GM19467 (cell line): ENCODE data around the gene OSBPL5.
A peak's percentile ranks its signal among the peaks of the same experiment; 100 is the strongest.

Source experiments
- ATAC-seq: cut with Tn5 transposase; IDR thresholded peaks from one replicate; pipeline ENCODE4 v1.9.1; 2021; ENCODE audit warnings: mild to moderate bottlenecking, moderate library complexity; ENCODE audit not compliant: unreplicated experiment

OSBPL5 gene

DNA sequence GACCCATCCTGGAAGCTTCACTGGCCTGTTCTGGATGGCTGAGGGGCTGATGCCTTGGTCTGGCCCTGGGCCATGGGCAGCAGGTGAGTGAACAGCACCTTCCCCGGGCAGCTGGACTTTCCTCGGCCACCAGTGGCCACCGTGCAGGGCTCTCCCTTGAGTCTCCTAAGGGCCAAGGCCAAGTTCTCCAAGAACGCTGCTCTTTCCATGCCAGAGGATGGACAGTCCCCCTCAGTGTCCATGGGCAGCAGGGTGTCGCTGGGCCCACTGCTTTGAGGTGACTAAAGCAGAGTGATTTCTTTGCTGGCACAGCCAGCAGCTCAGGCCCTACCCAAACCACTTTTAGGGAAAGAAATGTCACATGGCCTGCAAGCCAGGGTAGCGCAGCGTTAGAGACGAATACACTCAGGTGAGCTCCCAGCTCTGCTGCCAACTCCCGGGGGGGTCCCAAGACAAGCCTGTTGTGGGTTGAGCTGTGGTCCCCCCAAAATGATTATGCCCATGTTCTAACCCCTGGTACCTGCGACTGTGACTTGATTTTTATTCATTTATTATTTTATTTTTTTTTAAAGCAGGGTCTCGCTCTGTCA lies 104.6 kb downstream of the OSBPL5 start:
- no peak for ATAC-seq

DNA sequence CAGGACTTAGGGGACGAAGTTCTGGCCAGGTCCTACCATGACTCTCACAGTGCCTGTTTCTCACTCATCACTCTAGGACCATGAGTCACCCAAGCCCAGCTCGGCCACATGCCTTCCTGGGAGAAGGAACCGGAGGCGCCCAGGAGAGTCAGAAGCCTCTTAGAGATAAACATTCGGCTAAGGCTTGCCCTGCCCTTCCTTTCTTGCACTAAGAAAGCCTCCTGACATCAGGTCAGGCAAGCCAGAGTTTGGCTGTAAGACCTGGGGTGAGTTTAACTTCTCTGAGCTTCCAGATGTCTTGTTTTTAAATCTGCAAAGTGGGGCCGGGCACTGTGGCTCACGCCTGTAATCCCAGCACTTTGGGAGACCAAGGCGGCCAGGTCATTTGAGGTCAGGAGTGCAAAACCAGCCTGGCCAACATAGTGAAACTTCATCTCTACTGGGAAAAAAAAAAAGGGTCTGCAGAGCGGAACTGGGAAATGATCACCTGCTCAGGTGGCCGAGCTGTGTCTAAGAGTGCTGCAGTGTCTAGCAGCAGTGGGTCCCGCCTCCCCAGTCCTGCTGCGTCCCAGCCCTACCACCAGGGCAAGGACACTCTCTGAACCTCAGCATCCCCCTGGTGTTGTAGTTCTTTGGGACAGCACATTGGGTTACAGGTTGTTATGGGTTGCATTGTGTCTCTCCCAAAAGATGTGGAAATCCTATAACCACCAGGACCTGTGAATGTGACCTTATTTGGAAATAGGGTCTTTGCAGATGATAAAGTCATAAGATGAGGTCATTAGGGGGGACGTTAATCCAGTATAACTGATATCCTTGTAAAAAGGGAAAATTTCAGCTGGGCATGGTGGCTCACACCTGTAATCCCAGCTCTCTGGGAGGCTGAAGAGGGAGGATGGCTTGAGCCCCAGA lies 106.1 kb downstream of the OSBPL5 start:
- no peak for ATAC-seq

DNA sequence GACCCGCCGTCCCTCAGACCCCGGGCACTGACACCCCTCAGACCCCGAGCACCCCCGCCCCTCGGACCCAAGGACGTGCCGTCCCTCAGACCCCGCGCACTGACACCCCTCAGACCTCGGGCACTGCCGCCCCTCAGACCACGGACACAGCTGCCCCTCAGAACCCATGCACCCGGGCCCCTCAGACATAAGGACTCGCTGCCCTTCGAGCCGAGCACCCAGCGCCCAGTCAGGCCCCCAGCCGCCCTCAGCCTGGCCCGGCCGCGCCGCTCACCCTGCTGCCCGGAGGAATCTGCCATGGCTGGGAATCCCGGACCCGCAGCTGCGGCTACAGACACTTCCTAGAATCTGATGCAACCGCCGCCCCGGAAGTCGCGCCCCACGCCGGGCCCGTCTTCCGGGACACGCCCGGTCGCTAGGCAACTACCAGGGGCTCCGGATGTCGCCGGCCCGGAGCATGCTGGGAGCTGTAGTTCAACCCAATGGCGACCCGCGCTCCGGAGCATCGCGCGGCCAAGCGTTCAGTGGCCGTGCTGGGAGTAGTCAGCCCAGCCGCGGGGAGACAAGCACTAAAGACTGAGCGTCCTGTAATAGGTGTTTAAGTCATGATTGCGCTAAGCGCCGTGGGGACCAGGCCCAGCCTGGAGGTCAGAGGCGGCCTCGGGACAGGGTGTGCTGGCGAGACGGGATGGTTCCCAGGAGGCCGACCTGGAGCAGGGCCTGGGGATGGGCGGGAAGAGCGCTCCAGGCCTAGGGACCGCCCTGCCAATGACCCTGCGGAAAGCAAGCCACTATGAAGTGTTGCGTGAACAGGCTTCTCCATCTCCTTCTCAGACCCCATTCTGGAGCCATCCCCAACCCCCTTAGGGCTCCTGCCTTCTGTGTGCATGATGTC lies 107.8 kb downstream of the OSBPL5 start, which contains the start of gene CARS1:
CARS1 (minus strand) TSS at position 355 of the 895 bp plus-strand sequence; CDS start at position 299, 56 bp downstream.
- ATAC-seq: peak; percentile 98

DNA sequence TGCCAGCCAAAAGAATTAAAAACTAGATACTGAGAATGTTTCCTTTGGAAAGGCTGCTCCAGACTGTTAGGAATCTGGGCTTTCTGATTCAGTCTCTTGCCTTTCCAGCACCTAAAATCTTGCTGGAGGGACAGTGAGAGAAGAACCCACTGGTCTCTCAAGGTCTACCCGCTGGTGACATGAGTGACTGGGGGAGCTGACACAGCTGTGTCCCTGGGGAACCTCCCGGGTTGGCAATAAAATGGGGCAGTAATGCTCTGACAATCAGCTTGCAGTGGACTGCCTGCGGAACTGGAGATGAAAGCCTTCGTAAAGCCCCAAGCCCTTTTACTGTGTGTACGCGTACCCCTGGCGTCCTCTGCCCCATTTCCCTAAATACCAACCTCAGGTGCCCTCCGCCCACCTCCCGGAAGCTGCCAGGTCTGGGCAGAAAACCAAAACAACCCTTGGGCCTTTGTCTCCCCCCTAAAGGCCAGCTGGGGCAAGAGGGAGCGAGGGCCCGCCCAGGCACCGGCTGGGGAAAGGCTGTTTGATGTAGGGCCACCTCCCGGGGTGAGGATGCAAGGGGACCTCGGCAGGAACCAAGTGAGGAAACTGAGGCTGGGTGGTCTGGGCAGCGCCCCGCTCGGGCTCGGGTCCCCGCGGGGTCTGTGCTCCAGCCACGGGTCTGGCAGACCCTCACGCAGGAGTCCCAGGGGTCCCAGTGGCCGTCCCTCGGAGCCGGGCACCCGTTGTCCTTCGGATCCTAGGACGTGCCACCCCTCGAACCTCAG lies 108.6 kb downstream of the OSBPL5 start:
- ATAC-seq: no peak

DNA sequence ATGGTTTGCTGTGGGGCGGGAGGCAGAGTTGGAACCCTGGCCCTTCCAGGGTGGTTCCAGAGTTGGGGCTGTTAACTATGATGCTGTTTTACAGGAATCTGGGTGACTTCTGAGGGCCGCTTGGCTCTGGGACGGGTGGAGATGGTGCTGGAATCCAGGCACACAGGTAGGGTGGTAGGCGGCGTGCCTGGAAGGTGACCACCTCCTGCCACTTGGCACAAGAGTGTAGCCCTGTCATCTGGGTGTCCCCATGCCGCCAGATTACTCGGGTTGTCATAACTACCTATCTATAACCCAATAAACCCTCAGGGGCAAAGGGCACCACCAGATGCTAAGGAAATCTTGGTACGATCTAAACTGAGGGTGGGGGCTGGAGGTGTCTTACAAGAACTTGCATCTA lies 109.2 kb downstream of the OSBPL5 start:
- no peak for ATAC-seq

DNA sequence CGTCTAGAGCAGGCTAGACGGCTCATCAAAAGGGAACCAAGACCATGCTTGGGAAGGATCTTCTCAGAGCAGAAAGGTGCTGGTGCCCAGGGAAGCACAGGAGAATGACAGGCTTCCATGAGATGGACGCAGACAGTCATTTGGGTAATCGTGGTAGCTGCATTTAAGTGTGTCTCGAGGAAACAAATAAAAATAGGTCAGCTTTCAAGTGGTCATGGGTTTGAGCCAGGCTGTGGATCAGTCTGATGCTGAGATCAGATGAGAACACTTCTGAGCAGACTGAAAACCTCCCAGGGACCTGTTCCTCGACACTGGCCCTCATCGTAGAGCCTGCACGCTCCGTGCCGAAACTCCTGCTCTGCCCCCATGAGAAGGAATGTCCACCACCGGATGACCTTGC lies 112.5 kb downstream of the OSBPL5 start:
- ATAC-seq: no peak

DNA sequence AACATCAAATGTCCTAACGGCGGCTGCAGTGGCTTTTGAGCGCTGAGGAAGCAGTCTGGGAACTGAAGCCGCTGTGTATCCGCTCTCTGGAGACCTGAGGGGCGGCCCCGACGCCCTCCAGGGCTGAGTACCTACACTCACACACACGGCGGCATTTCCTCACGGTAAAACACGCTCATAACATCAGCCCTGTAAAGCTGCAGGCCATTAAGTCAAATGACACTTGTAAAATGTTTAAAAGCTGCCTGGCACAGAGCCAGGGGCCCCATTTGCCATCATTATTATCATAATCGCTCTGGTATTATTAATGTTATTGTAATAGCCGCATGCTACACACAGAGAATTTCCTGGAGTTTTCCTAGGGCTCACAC lies 113.0 kb downstream of the OSBPL5 start:
- ATAC-seq: no peak

DNA sequence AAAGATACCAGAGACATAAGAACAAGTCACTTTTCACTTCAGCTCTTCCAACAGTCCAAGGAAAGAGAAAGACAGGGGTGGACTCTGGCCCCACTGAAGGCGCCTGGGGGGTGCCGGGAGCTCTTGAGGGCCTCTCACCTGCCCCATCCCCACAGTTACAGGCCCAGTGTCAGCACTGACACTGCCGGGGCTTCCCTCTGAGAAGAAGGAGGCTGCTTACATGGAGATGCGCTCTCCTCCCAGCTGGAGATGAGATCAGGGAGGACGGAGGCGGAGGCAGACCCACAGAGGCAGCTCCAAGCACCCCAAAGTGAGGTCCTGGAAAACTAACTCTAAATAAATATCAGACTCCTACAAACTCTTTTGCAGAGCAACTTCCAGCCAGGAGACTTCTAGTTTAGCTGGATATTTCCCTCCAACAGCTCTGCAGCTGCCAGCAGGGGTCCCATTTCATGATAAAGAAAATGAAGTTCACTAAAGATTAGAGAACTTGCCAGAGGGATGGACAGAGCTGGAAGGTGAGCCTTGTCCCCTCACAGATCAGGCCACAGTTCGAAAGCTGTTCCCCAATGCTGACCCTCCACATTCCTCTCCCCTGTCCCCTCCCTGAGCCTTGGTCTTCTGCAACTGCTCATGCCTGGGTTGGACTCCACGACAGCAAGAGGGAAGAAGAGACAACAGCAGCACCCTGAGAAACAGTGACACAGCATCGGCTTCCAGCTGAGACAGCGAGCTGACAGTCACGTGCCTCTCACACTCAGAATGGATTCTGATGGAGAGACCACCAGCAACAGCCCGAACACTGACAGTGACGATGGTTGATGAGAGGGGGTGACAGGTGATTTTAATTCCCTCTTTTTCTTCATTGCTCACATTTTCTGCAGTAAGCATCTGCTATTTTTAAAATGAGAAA lies 113.7 kb downstream of the OSBPL5 start:
- no peak for ATAC-seq

DNA sequence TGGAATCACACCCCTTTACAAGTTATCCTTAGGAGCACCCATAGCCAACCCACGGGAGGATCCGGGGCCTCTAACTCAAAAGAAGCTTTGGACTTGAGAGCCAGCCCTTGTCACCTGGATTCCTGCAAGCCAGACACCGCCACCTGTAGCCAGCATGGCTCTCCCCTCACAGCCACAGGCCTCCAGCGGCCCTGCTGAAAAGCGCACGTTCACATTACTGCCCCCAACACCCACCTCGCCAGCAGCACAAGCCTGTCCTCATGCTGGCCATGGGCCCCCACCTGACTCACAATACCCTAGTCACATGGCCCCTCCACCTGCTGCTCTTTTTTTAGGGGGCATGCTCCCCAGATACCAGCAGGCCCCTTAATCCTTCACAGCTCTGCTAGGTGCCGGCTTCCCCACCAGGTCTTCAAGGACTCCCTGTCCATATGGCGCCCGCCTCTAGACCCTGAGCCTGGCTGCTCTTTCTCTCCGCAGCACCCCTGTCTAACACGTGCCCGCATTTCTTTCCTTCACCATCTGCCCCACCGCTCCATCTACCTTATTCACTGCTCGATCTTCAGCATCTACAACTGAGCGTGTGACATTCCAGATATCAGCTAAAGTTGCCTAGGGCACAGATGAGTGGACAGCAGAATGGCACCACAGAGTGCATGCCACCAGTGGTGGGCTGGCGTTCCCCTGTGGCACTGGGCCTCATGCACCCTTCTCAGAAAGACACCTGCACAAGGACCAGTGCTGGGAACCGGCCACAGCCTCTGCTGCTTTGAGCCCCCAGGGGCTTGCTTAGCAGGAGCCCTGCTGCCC lies 114.5 kb downstream of the OSBPL5 start:
- ATAC-seq: no peak

DNA sequence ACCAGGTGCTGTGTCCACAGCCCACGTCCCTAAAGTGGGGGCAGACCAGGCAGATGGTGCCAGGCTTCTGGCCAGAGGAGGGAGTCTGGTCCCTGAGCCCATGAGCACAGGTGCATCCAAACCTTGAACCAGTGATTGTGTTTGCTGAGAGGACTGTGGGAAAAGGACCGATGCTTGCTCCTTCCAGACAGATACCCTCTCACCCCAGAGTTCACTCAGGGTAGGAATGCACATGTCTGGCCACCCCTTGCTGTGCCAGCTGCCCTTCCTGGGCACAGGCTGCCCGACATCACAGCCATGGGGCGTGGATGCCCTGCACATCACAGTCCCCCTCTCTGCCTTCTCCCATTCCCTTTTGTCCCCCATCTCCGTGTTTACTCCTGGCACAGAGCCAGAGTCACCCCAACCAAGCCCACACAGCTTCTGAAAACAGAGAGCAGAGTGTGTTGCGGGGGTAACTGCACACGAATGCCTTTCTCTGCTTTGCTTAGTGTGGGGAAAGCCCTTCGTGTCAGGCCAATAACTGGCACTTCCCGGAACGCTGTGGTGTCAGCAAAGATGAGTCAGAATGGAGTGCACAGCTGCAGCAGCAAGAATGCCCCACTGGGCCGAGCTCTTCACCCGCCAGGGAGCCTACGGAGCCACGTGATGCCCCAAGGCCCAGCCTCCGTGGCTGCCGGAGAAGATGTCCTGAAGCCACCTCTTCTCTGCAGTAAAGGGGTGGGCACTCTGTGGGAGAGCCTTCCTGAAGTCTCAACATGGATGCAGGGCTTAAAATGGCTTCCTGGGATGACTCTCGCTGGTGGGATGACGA lies 115.5 kb downstream of the OSBPL5 start:
- peak; percentile 78 for ATAC-seq

DNA sequence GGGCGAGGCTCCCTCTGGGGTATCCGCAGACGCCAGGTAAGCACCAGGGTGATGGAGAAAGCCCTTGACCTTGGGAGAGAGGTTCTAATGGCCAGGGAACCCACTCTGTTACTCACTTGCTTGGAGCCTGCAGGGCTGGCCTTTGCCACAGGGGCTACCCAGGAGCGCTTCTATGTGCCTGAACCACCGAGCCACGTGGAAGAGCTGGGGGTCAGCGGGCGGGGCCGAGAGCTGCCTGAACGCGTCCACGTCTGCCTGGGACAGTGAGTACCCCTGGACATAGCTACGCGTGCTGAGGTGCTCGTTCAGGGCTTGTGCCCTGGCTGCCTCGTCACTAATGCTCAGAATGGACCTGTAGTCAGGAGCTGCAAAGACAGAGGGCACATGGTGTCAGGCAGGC lies 117.5 kb downstream of the OSBPL5 start:
- no peak for ATAC-seq

DNA sequence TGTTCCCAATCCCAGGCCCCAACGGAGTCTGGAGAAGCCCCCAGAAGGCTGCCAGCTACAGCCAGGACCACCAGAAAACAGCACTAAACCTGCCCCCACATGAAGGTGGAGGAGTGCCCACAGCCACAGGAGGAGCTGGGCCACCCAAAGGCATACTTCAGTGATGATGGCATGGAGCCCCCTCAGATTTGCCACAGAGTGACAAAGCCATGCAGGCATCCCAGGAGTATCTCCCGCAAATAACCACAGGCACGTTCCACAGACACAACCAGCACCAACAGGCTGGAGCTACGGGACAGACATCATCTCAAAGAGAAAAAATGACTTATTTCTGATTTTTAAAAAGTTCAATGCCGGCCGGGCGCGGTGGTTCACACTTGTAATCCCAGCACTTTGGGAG lies 118.5 kb downstream of the OSBPL5 start:
- no peak for ATAC-seq

DNA sequence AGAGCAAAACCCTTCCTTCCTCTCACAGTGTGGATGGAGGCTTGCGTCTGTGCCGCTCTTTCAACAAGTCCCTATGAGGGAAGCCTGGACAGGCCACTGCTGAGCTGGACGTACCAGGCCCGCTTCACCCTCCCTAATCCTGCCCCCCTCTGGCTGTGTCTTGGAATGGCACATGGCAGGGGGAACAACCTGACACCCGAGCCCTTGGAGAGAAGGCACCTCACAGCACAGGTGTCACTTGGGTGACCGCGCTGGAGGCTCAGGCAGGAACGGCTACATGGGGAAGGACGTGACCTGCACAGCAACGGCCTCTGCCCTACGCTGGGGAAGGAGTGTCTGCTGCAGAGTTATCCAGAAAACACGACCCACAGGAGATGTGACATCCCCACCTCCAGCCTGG lies 118.9 kb downstream of the OSBPL5 start:
- no peak for ATAC-seq

DNA sequence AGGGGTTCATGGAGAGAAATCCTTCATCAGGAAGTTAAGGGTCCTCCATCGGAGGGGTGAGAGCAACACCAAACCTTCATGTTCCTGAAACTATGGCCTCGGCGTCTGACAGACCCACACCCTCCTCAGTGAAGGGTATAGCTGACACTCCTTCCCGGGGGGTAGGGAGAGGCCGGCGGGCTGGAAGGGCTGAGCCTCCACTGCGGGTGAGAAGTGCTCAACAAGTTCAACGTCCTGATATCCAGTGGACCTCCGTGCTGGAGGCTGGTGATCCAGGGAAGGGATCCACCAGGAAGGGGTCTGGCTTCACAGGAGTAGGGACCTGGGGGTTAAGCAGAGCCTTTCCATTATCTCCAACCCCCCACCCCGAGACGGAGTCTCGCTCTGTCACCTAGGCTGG lies 120.2 kb downstream of the OSBPL5 start:
- no peak for ATAC-seq

DNA sequence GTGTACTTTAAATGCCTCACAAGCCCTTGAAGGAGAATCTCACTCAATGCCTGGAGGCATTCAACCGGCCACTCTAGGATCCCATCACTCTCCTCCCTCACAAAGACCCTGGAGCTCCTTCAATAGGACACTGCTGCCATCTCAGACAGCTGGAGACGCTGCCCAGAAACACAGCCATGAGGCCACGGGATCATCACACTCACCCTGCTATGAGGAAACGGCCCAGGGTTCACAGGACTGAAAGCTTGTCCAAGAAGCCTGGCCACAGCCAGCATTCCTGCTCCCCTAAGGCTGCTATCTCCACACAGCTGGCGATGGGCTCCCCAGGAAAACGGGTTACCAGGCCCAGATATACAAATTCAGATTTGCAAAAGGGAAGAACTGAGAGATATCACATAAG lies 121.1 kb downstream of the OSBPL5 start:
- no peak for ATAC-seq

DNA sequence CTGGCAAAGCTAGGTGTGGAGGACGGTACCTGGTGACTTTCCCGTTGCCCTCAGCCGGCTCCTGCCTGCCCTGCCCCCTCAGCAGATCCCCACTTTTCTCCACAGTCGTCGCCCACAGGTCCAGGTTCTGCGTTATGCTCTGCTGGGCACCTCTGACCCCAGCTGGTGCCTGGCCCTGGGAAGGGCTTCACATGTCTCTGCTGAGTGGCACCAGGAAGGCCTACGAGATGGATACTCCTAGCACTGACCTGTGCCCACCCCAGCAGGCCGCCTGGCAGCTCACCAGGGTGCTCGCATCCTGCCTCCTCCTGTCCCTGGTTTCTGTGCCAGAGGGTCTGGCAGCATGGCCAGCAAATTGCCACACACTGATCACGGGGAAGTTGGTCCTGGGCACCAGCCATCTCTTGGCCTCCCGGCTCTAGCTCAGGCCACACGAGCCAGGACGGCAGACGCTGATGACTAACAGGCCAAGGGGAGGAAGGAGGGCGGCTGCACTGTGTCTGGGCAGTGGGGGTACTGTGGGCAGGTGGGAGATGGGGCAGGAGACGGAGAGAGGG lies 121.7 kb downstream of the OSBPL5 start:
- no peak for ATAC-seq

DNA sequence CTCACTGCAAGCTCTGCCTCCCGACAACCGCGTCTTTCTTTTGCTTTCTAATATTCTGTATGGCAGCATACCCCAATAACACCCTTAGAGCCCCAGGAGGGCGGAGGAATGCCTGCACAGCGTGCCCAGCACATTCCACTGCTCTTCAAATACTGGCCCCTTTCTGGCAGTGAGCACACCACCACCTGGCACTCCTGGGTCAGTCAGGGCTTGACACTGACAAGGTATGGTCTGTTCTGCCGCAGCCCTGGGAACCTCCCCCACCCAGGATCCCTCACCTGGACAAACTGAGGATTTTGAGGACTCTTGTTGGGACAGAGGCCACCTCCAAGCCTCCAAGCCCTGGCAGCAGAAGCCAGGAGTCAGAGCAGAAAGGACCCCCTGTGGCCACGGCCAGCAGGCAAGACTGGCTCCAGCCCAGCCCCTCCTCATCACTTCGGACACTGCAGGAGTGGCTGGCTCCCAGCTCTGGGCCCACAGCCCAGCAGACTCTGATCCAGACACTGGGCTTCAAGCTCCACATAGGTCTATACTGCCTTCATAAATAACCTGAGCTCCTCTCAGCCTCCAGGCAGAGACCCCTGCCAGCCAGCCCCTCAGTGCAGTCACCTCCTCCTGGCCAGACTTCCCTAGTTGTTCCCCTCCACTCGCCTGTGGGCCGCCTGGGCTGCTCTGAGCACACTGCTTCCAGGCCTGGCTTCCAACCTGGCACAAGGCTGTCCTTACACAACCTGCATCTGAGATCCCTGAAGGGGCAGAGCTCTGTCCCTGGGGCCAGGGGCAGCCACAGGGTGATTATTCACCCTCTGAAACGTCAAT lies 122.4 kb downstream of the OSBPL5 start:
- no peak for ATAC-seq
